Karpas-422 (cell line): ENCODE data around the gene UGP2. TPM values are rescaled to one million over a fixed set of nuclear protein-coding genes. Genes with fewer than 3 reads are reported as not detected.
A peak's percentile ranks its signal among the peaks of the same experiment; 100 is the strongest.

Experiments used
- DNase-seq: peaks from one replicate; pipeline ENCODE4 v3.0.0-alpha.2; 2015
- H2AFZ ChIP-seq: fragments of 200-600 bp; sonication (generic); 2 replicates; pipeline ENCODE4 v1.6.1; 2014; ENCODE audit warnings: antibody characterized with exemption, low read length, mixed read lengths
- H3K27ac ChIP-seq: fragments of 200-600 bp; sonication (generic); 2 replicates; pipeline ENCODE4 v1.5.1; 2014; ENCODE audit warnings: mild to moderate bottlenecking, low read length, moderate library complexity
- H3K27me3 ChIP-seq: fragments of 200-600 bp; sonication (generic); 2 replicates; pipeline ENCODE4 v1.6.1; 2014; ENCODE audit warnings: low read length, mixed read lengths
- H3K36me3 ChIP-seq: fragments of 200-600 bp; sonication (generic); 2 replicates; pipeline ENCODE4 v1.6.1; 2014; ENCODE audit warnings: low read length, mixed read lengths; ENCODE audit not compliant: insufficient read depth
- H3K4me1 ChIP-seq: fragments of 200-600 bp; sonication (generic); 2 replicates; pipeline ENCODE4 v1.6.1; 2014; ENCODE audit warnings: mild to moderate bottlenecking, low read length, mixed read lengths
- H3K4me2 ChIP-seq: fragments of 200-600 bp; sonication (generic); 2 replicates; pipeline ENCODE4 v1.6.1; 2014; ENCODE audit warnings: low read length, low read depth, mild to moderate bottlenecking; ENCODE audit not compliant: poor library complexity, severe bottlenecking
- H3K4me3 ChIP-seq: fragments of 200-600 bp; sonication (generic); 2 replicates; pipeline ENCODE4 v1.5.1; 2014; ENCODE audit warnings: mild to moderate bottlenecking, antibody characterized with exemption, low read length, mixed read lengths
- H3K79me2 ChIP-seq: fragments of 200-600 bp; sonication (generic); 2 replicates; pipeline ENCODE4 v1.6.1; 2014; ENCODE audit warnings: mild to moderate bottlenecking, low read length, mixed read lengths
- H3K9ac ChIP-seq: fragments of 200-600 bp; sonication (generic); 2 replicates; pipeline ENCODE4 v1.6.0; 2014; ENCODE audit warnings: low read length
- H3K9me2 ChIP-seq: fragments of 200-600 bp; sonication (generic), shearing (Covaris generic); replicated peaks from 2 replicates; pipeline ENCODE4 v1.6.0; 2014; ENCODE audit warnings: mild to moderate bottlenecking, low read length, moderate library complexity; ENCODE audit not compliant: insufficient read depth
- H3K9me3 ChIP-seq: fragments of 300-700, 200-600 bp; sonication (generic); 2 replicates; pipeline ENCODE4 v1.6.1; 2014; ENCODE audit warnings: low read length, mixed read lengths
- H4K20me1 ChIP-seq: fragments of 200-600 bp; sonication (generic); 2 replicates; pipeline ENCODE4 v1.6.1; 2014; ENCODE audit warnings: mild to moderate bottlenecking, antibody characterized with exemption, low read length, low read depth; ENCODE audit not compliant: insufficient read depth
- total RNA-seq: library from RNA; depleted of rRNA; stranded (reverse); fragments of >200 nt; shearing (Covaris generic); gene quantifications from 2 replicates; pipeline ENCODE4 v1.2.3, GENCODE V29; 2014; ENCODE audit warnings: low replicate concordance

Gene UGP2
- total RNA-seq, 1 experiment from 2014 or later, result 101 TPM

DNA sequence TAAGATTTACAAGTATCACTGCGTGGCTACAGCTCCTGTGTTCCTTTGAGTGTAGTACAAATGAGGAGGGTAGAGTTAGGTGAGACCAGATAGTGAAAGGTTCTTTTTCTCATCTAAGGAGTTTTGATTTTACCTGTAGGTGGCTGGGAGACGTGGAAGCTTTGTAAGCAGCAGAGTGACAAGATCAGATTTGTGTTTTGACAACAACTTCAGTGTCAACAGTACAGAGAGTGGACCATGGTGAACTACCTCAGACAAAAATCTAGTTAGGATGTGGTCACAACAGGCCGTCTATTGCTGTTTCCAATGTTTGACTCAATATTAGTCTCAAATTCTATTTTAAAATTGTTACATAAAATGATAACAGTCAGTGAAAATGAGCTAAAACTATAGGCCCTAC lies 20.3 kb upstream of the UGP2 start:
- no peaks in the 10 kb centered on the region for H3K9me2 ChIP-seq
- no peaks in the 10 kb centered on the region for H3K27me3 ChIP-seq
- H3K27ac ChIP-seq, result no peak overlapping the region
- no peak overlapping the region for H3K9ac ChIP-seq
- H3K36me3 ChIP-seq, result no peaks in the 10 kb centered on the region
- H3K4me1 ChIP-seq, result peaks cover 40% of the 10 kb centered on the region
- no peak overlapping the region for H3K4me2 ChIP-seq
- no peak for DNase-seq
- H3K4me3 ChIP-seq, result no peak overlapping the region
- H3K9me3 ChIP-seq, result no peaks in the 10 kb centered on the region
- H4K20me1 ChIP-seq, result no peaks in the 10 kb centered on the region
- H3K79me2 ChIP-seq, result no peaks in the 10 kb centered on the region
- no peak overlapping the region for H2AFZ ChIP-seq

DNA sequence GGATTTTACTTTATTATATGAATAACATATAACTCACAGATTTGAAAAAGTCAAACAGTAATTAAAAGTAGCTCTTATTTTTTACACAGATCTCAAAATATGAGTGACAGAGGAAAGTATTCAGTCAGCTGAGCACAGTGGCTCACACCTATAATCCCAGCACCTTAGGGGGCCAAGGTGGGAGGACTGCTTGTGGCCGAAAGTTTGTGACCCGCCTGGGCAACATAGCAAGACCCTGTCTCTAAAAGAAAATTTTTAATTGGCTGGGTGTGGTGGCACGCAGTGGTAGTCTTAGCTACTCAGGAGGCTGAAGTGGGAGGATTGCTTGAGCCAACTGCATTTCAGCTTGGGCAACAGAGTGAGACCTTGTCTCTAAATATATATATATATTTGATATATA lies 19.2 kb upstream of the UGP2 start:
- no peak overlapping the region for H3K4me3 ChIP-seq
- H3K27me3 ChIP-seq, result no peaks in the 10 kb centered on the region
- no peak overlapping the region for H3K9ac ChIP-seq
- peaks cover 37% of the 10 kb centered on the region for H3K4me1 ChIP-seq
- no peaks in the 10 kb centered on the region for H3K9me3 ChIP-seq
- no peak overlapping the region for H3K4me2 ChIP-seq
- no peaks in the 10 kb centered on the region for H3K79me2 ChIP-seq
- no peaks in the 10 kb centered on the region for H3K9me2 ChIP-seq
- no peak overlapping the region for H3K27ac ChIP-seq
- no peaks in the 10 kb centered on the region for H3K36me3 ChIP-seq
- no peaks in the 10 kb centered on the region for H4K20me1 ChIP-seq
- DNase-seq, result no peak
- H2AFZ ChIP-seq, result no peak overlapping the region

DNA sequence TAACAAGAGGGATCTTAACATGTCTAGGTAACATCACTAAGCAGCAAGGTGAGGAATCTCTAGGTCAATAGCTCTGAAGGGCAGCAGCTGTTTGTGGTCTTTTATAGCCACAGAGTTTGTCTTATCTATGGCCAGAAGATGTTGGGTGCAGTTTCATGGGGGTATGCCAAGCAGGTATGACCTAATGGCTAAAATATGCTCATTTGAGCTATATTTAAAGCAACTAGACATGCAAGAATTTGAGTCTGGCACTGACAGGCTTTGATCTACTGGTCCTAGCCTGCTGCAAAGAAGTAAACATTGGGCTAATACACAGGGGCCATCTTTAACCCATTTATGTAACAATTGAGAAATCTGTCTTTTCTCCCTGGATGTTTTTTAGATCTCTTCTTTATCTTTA lies 13.9 kb upstream of the UGP2 start:
- DNase-seq, result no peak
- Histone ChIP-seq H3K9me3 (no peaks in the 10 kb centered on the region), H3K4me1 (peaks cover 20% of the 10 kb centered on the region), H3K79me2 (no peaks in the 10 kb centered on the region), H3K4me2 (no peak overlapping the region), H3K4me3 (no peak overlapping the region), H3K9ac (no peak overlapping the region), H2AFZ (no peak overlapping the region), H3K9me2 (no peaks in the 10 kb centered on the region), H4K20me1 (no peaks in the 10 kb centered on the region), H3K27me3 (no peaks in the 10 kb centered on the region), H3K27ac (no peak overlapping the region), H3K36me3 (no peaks in the 10 kb centered on the region)

DNA sequence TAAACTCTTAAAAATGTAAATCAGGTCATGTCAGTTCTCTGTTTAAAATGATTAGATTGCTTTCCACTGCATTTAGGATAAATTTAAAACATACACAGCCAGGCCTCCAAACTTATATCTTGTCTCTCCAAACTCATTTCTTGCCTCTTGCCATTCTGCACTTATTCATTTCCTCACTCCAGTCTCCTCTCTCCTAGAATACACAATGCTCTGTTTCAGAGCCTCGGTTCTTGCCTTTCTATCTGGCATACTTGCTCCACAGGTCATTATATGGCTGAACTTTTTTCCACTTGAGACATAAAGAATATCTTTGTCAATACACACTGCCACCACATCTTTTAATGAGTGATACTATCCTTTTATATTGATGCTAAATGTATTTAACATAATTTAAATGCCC lies 10.5 kb upstream of the UGP2 start:
- Histone ChIP-seq H3K27ac (no peak overlapping the region), H2AFZ (no peak overlapping the region), H3K4me3 (no peak overlapping the region), H3K79me2 (no peaks in the 10 kb centered on the region), H3K9ac (no peak overlapping the region), H3K36me3 (no peaks in the 10 kb centered on the region), H4K20me1 (no peaks in the 10 kb centered on the region), H3K9me3 (no peaks in the 10 kb centered on the region), H3K27me3 (no peaks in the 10 kb centered on the region), H3K4me2 (no peak overlapping the region), H3K9me2 (no peaks in the 10 kb centered on the region), H3K4me1 (peaks cover 9% of the 10 kb centered on the region)
- DNase-seq, result no peak

DNA sequence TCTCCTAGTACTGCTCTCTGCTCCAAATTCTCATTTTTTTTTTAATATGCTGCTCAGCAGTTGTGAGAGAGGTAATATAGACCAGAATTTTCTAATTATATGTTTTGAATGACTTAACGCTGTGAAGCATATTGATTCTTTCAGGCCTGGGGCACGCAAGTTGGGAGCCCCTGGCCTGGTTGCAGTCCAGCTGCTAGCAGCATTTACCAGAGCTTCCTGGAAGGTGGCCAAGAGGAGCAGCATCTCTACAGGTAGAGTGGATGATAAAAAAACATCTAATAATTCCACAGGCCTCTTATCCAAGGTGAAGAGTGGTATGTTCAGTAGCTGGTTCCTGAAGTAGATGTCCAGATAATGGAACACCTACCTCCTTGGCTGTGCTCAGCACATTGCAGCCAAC lies 7.3 kb upstream of the UGP2 start:
- Histone ChIP-seq H2AFZ (no peak overlapping the region), H3K4me2 (no peak overlapping the region), H3K9me2 (no peaks in the 10 kb centered on the region), H3K9me3 (no peaks in the 10 kb centered on the region), H4K20me1 (no peaks in the 10 kb centered on the region), H3K36me3 (no peaks in the 10 kb centered on the region), H3K27ac (no peak overlapping the region), H3K4me1 (peaks cover 2% of the 10 kb centered on the region), H3K79me2 (no peaks in the 10 kb centered on the region), H3K9ac (no peak overlapping the region), H3K27me3 (no peaks in the 10 kb centered on the region), H3K4me3 (no peak overlapping the region)
- DNase-seq, result no peak

DNA sequence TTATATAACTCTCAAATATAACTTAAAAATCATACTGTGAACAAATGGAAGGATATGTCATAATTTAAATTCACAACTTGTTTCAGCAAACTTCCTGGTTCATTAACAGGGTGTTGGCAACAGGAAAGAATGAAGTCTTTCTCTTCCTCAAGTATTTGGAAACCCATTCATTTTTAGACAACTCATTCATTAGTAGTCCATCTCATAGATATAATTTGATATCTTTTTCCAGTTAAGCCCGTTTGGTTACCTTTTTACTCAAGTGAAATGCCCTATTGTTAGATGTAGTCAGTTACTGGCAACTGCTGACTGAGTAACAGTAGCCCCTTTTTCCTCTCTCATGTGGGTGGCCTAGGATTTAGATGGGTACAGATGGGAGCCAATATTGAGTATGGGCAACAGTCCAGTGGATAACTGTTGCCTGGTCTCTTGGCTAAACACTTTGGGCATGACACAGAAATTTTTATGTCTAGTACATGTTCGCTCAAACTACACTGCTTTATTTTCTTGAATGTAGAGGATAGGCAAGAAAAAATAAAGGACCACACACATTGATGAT lies 4.6 kb upstream of the UGP2 start:
- no peaks in the 10 kb centered on the region for H3K9me3 ChIP-seq
- H4K20me1 ChIP-seq, result peaks cover 3% of the 10 kb centered on the region; the same call in 1 of the 2 replicates
- DNase-seq, result no peak
- H2AFZ ChIP-seq, result no peak overlapping the region
- no peak overlapping the region for H3K9ac ChIP-seq
- H3K4me2 ChIP-seq, result no peak overlapping the region
- peaks cover 13% of the 10 kb centered on the region for H3K4me1 ChIP-seq
- peaks cover 8% of the 10 kb centered on the region for H3K79me2 ChIP-seq
- H3K4me3 ChIP-seq, result no peak overlapping the region
- H3K36me3 ChIP-seq, result no peaks in the 10 kb centered on the region
- no peaks in the 10 kb centered on the region for H3K9me2 ChIP-seq
- no peak overlapping the region for H3K27ac ChIP-seq
- no peaks in the 10 kb centered on the region for H3K27me3 ChIP-seq

DNA sequence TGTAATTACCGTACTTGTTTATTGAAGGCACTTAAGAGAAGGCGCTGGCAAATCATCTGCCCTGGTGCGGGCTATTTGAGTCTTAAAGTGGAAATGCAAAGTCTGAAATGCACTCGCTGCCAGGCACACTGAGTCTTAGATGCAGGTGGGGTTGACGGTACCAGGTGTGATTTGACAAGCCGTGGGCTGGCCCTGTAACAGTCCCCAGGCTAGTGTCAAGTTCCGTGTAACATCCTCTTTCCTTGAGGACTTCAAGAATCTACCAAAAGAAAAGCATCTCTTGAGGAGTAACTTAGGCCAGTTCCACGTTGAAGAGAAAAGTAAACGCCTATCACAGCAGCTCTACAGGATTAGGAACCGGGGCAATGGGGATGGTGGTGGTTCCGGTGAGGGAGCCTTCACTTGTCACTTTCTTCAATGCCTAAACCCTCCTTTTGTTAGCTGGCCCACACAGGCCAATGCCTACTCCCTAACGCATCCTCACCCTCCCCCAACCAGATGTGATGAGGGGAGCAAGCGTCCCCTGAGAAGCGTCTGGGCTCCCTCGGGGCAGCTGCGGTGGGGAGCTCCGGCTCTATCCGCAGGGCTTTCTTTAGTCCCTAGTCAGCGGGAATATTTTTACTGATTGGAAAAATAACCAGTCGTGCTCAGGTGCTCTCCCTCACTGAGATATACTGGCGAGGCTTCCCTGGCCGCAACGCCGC lies 1.5 kb upstream of the UGP2 start:
- H3K9ac ChIP-seq, result peak overlapping the region; percentile 96
- peak overlapping the region; percentile 87 for H2AFZ ChIP-seq
- peak overlapping the region; percentile 70 for H3K4me3 ChIP-seq
- H3K27me3 ChIP-seq, result no peaks in the 10 kb centered on the region
- H3K4me1 ChIP-seq, result peaks cover 41% of the 10 kb centered on the region
- no peaks in the 10 kb centered on the region for H3K9me2 ChIP-seq
- H3K27ac ChIP-seq, result peak overlapping the region; percentile 95
- peaks cover 39% of the 10 kb centered on the region for H3K79me2 ChIP-seq
- peak; percentile 94 for DNase-seq
- H3K9me3 ChIP-seq, result no peaks in the 10 kb centered on the region
- H4K20me1 ChIP-seq, result peaks cover 15% of the 10 kb centered on the region
- H3K36me3 ChIP-seq, result peaks cover 16% of the 10 kb centered on the region
- peak overlapping the region; percentile 76 for H3K4me2 ChIP-seq

DNA sequence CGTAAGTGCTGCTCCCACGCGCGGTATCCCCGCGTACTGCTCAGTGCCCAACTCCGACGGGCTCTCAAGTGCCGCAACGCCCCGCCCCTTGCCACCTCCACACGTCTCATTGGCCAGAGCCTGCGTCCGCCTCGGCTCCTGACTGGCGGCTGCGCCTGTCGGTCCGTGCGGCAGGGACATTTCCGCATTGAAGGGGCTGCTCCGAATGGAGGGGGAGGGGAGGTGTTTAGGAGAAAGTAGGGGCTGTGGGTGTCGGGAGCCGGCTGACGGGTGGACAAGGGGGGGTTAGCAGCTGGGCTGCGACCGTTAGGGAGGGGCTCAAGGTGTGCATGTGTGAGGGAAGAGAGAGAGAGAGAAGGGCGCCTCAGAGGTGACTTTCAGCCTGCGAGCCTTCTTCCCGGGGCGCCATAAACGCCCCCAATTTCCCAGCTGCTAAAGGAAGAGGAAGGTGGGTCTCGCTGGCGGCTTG lies 877 bp upstream of the UGP2 start:
- peaks cover 21% of the 10 kb centered on the region for H3K36me3 ChIP-seq
- peak overlapping the region; percentile 70 for H3K4me3 ChIP-seq
- H3K9ac ChIP-seq, result peak overlapping the region; percentile 96
- peaks cover 15% of the 10 kb centered on the region for H4K20me1 ChIP-seq
- H3K4me2 ChIP-seq, result peak overlapping the region; percentile 76
- H3K27ac ChIP-seq, result peak overlapping the region; percentile 95
- H3K9me2 ChIP-seq, result no peaks in the 10 kb centered on the region
- peaks cover 47% of the 10 kb centered on the region for H3K4me1 ChIP-seq
- no peaks in the 10 kb centered on the region for H3K9me3 ChIP-seq
- H3K79me2 ChIP-seq, result peaks cover 45% of the 10 kb centered on the region
- peak; percentile 100 for DNase-seq
- H2AFZ ChIP-seq, result peak overlapping the region; percentile 87
- H3K27me3 ChIP-seq, result no peaks in the 10 kb centered on the region
